HEK293 (cell line): ENCODE measurements around the gene ACVRL1.
A peak's percentile ranks its signal among the peaks of the same experiment; 100 is the strongest.

ENCODE experiments used
- CTCF ChIA-PET: fragments of 350-600 bp; formaldehyde crosslinking; extraction: SDS; loops from one replicate; lab custom pipeline; 2021; ENCODE audit warnings: antibody characterized with exemption; lab: Yijun Ruan, JAX
- POLR2A ChIA-PET: fragments of 300-600 bp; formaldehyde crosslinking; extraction: SDS; loops from one replicate; lab custom pipeline; 2020; ENCODE audit warnings: antibody characterized with exemption, inconsistent platforms; lab: Yijun Ruan, JAX
- H3K27ac ChIP-seq: fragments of 200-500 bp; sonication (Bioruptor generic); 2 replicates; pipeline ENCODE4 v1.5.1; 2014; ENCODE audit warnings: low read depth, low read length, control low read depth, inconsistent platforms; ENCODE audit errors: extremely low read depth
- H3K36me3 ChIP-seq, 2 experiments: fragments of 200-500 bp in 1 of 2; sonication (Bioruptor generic) in 1 of 2; 1 replicate in 1 of 2; 2 replicates in 1 of 2; pipeline ENCODE4 v1.5.1; 2014 to 2017; ENCODE audit warnings: inconsistent platforms in 2 of 2, low read length in 2 of 2; ENCODE audit not compliant: control insufficient read depth in 2 of 2, insufficient read depth in 1 of 2
- H3K4me1 ChIP-seq: fragments of 200-500 bp; sonication (Bioruptor generic); 2 replicates; pipeline ENCODE4 v1.5.1; 2014; ENCODE audit warnings: mild to moderate bottlenecking, low read length, inconsistent platforms; ENCODE audit not compliant: control insufficient read depth, insufficient read depth
- H3K4me3 ChIP-seq: 2 replicates; pipeline ENCODE4 v1.5.1; 2011; ENCODE audit warnings: low read depth, mild to moderate bottlenecking, control low read depth, low read length, moderate library complexity
- H3K9me3 ChIP-seq: fragments of 200-500 bp; sonication (Bioruptor generic); 2 replicates; pipeline ENCODE4 v1.5.1; 2014; ENCODE audit warnings: low read depth, low read length, inconsistent platforms; ENCODE audit not compliant: control insufficient read depth, insufficient read depth
- KLF7 ChIP-seq: fragments of 450-650 bp; formaldehyde crosslinking; IDR thresholded peaks from 2 replicates; pipeline ENCODE4 v1.5.1; 2016; ENCODE audit warnings: missing biosample characterization, missing genetic modification characterization, borderline replicate concordance
- MYNN ChIP-seq: fragments of 450-650 bp; formaldehyde crosslinking; IDR thresholded peaks from 2 replicates; pipeline ENCODE4 v1.5.1; 2016; ENCODE audit warnings: missing biosample characterization, missing genetic modification characterization, borderline replicate concordance
- SP3 ChIP-seq: fragments of 450-650 bp; formaldehyde crosslinking; IDR thresholded peaks from 2 replicates; pipeline ENCODE4 v1.5.1; 2016; ENCODE audit warnings: missing biosample characterization, missing genetic modification characterization
- SP7 ChIP-seq: fragments of 450-650 bp; formaldehyde crosslinking; IDR thresholded peaks from 2 replicates; pipeline ENCODE4 v1.5.1; 2016; ENCODE audit warnings: missing biosample characterization, missing genetic modification characterization
- ZFHX2 ChIP-seq: fragments of 450-650 bp; formaldehyde crosslinking; conservative IDR thresholded peaks from 2 replicates; pipeline ENCODE4 v1.5.1; 2016; ENCODE audit warnings: missing biosample characterization, missing genetic modification characterization
- ZFP69B ChIP-seq: fragments of 450-650 bp; formaldehyde crosslinking; IDR thresholded peaks from 2 replicates; pipeline ENCODE4 v1.5.1; 2016; ENCODE audit warnings: missing biosample characterization, missing genetic modification characterization
- ZNF138 ChIP-seq: fragments of 450-650 bp; formaldehyde crosslinking; IDR thresholded peaks from 2 replicates; pipeline ENCODE4 v1.5.1; 2016; ENCODE audit warnings: missing biosample characterization, missing genetic modification characterization, borderline replicate concordance
- ZNF184 ChIP-seq: fragments of 450-650 bp; IDR thresholded peaks from 2 replicates; pipeline ENCODE4 v1.5.1; 2018; ENCODE audit warnings: missing biosample characterization, mild to moderate bottlenecking, missing genetic modification characterization
- ZNF214 ChIP-seq: fragments of 450-650 bp; formaldehyde crosslinking; IDR thresholded peaks from 2 replicates; pipeline ENCODE4 v1.5.1; 2017; ENCODE audit warnings: missing biosample characterization, mild to moderate bottlenecking, missing genetic modification characterization, borderline replicate concordance
- ZNF266 ChIP-seq: fragments of 450-650 bp; formaldehyde crosslinking; IDR thresholded peaks from 2 replicates; pipeline ENCODE4 v1.5.1; 2016; ENCODE audit warnings: missing biosample characterization, missing genetic modification characterization, low read depth
- ZNF311 ChIP-seq: fragments of 450-650 bp; formaldehyde crosslinking; IDR thresholded peaks from 2 replicates; pipeline ENCODE4 v1.5.1; 2017; ENCODE audit warnings: missing biosample characterization, missing genetic modification characterization, borderline replicate concordance
- ZNF404 ChIP-seq: fragments of 450-650 bp; formaldehyde crosslinking; IDR thresholded peaks from 2 replicates; pipeline ENCODE4 v1.5.1; 2017; ENCODE audit warnings: missing biosample characterization, missing genetic modification characterization
- ZNF423 ChIP-seq: fragments of 450-650 bp; formaldehyde crosslinking; IDR thresholded peaks from 2 replicates; pipeline ENCODE4 v1.5.1; 2016; ENCODE audit warnings: missing biosample characterization, missing genetic modification characterization
- ZNF433 ChIP-seq: fragments of 450-650 bp; formaldehyde crosslinking; IDR thresholded peaks from 2 replicates; pipeline ENCODE4 v1.5.1; 2016; ENCODE audit warnings: missing biosample characterization, missing genetic modification characterization, low read depth
- ZNF514 ChIP-seq: fragments of 450-650 bp; formaldehyde crosslinking; IDR thresholded peaks from 2 replicates; pipeline ENCODE4 v1.5.1; 2016; ENCODE audit warnings: missing biosample characterization, missing genetic modification characterization
- ZNF585B ChIP-seq: fragments of 450-650 bp; formaldehyde crosslinking; IDR thresholded peaks from 2 replicates; pipeline ENCODE4 v1.5.1; 2016; ENCODE audit warnings: missing biosample characterization, missing genetic modification characterization
- ZNF660 ChIP-seq: fragments of 450-650 bp; IDR thresholded peaks from 2 replicates; pipeline ENCODE4 v1.5.1; 2018; ENCODE audit warnings: missing biosample characterization, mild to moderate bottlenecking, missing genetic modification characterization
- ZNF768 ChIP-seq: fragments of 450-650 bp; formaldehyde crosslinking; IDR thresholded peaks from 2 replicates; pipeline ENCODE4 v1.5.1; 2018; ENCODE audit warnings: missing biosample characterization, mild to moderate bottlenecking, missing genetic modification characterization
- ZNF785 ChIP-seq: fragments of 450-650 bp; formaldehyde crosslinking; IDR thresholded peaks from 2 replicates; pipeline ENCODE4 v1.5.1; 2016; ENCODE audit warnings: missing biosample characterization, missing genetic modification characterization
- ZNF837 ChIP-seq: fragments of 450-650 bp; formaldehyde crosslinking; IDR thresholded peaks from 2 replicates; pipeline ENCODE4 v1.5.1; 2016; ENCODE audit warnings: missing biosample characterization, missing genetic modification characterization
- TF ChIP-seq, protein P1 (sequence below): fragments of 450-650 bp; formaldehyde crosslinking; IDR thresholded peaks from 2 replicates; pipeline ENCODE4 v1.5.1; 2017; ENCODE audit warnings: missing biosample characterization, mild to moderate bottlenecking, missing genetic modification characterization, moderate library complexity
- TF ChIP-seq, protein P2 (sequence below): fragments of 450-650 bp; formaldehyde crosslinking; IDR thresholded peaks from 2 replicates; pipeline ENCODE4 v1.5.1; 2017; ENCODE audit warnings: missing biosample characterization, missing genetic modification characterization
- TF ChIP-seq, protein P3 (sequence below): fragments of 450-650 bp; formaldehyde crosslinking; IDR thresholded peaks from 2 replicates; pipeline ENCODE4 v1.5.1; 2016; ENCODE audit warnings: missing biosample characterization, missing genetic modification characterization
- TF ChIP-seq, protein P4 (sequence below): fragments of 450-650 bp; formaldehyde crosslinking; IDR thresholded peaks from 2 replicates; pipeline ENCODE4 v1.5.1; 2017; ENCODE audit warnings: missing biosample characterization, missing genetic modification characterization
- TF ChIP-seq, protein P5 (sequence below): fragments of 450-650 bp; formaldehyde crosslinking; IDR thresholded peaks from 2 replicates; pipeline ENCODE4 v1.5.1; 2016; ENCODE audit warnings: missing biosample characterization, missing genetic modification characterization

Gene ACVRL1

DNA sequence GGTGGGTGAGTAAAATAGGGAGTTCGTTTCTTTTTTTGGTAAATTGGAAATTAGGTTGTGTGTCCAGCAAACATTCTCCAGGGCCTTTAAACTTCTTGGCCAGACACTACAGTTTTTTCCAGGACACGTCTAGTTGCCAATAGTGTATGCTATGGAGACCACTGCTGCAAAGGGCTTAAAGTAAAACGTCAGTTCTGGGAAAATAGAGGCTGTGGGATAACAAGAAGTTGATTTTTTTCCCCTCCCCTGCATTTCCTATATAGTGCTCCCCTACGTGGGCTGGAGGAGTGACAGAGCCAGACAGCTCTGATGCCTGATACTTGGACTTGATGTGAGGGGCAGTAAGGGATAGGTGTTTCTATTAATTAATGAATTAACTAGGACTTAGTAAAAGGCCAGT is 46.6 kb downstream of the ACVRL1 start (continued):
- TF ChIP-seq ZNF514 (tag by site-specific recombination), result no peak
- TF ChIP-seq, protein P1, sequence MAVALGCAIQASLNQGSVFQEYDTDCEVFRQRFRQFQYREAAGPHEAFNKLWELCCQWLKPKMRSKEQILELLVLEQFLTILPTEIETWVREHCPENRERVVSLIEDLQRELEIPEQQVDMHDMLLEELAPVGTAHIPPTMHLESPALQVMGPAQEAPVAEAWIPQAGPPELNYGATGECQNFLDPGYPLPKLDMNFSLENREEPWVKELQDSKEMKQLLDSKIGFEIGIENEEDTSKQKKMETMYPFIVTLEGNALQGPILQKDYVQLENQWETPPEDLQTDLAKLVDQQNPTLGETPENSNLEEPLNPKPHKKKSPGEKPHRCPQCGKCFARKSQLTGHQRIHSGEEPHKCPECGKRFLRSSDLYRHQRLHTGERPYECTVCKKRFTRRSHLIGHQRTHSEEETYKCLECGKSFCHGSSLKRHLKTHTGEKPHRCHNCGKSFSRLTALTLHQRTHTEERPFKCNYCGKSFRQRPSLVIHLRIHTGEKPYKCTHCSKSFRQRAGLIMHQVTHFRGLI (tag by site-specific recombination), result no peak
- no peak for TF ChIP-seq ZNF311 (tag by site-specific recombination)
- no peak for TF ChIP-seq ZNF404 (tag by site-specific recombination)
- TF ChIP-seq ZFHX2 (tag by site-specific recombination), result peak; percentile 38
- TF ChIP-seq, all 188 proteins: peak for 3

DNA sequence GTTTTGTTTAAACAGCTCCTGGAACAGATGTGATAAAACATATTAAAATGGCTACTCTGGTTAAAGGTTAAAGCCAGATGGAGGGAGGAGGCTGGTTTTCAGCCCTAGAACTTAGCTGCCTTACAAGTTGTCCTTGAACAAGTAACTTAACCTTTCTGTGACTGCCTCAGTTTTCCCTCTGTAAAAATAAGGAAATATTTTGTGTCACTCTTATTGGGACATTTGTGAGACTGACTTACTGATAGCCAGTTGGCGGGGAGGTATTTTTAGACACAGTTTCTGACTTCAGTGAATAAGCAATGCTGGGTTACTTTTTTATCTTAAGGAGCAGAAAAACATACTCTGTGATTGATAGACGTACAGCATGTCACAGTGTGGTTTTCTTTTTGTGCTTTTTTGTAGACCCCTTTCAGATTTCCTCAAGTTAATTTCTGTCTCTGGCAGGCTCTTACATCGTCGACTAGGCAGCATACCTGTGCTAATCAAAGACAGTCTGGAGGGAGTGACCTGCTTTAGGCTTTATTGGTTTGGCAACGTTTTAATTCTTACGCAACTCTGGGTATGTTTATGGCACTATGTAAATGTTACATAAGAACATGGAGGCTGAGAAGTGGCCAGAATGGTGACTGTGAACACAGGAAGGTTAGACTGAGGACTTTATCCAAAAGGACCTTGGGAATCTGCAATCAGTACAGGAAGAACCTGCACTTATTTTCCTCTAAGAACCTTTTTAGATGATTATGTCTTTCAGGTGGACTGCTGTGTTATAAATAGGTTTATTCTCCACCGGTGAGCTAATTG is 47.5 kb downstream of the ACVRL1 start:
- no peak overlapping the region for H3K4me3 ChIP-seq
- H3K4me1 ChIP-seq, result peaks cover 13% of the 10 kb centered on the region
- CTCF ChIA-PET, result interaction anchor here (0.6 to 2.6 kb wide), 8 partner anchors 10 to 71 kb away, joined by 3 to 16 read pairs (median 5); no protein-coding TSS in a partner anchor
- peaks cover 5 to 6% of the 10 kb centered on the region in 2 experiments; a peak in 2 of 3 replicates for H3K36me3 ChIP-seq
- POLR2A ChIA-PET, result no interaction called here
- TF ChIP-seq, protein P2, sequence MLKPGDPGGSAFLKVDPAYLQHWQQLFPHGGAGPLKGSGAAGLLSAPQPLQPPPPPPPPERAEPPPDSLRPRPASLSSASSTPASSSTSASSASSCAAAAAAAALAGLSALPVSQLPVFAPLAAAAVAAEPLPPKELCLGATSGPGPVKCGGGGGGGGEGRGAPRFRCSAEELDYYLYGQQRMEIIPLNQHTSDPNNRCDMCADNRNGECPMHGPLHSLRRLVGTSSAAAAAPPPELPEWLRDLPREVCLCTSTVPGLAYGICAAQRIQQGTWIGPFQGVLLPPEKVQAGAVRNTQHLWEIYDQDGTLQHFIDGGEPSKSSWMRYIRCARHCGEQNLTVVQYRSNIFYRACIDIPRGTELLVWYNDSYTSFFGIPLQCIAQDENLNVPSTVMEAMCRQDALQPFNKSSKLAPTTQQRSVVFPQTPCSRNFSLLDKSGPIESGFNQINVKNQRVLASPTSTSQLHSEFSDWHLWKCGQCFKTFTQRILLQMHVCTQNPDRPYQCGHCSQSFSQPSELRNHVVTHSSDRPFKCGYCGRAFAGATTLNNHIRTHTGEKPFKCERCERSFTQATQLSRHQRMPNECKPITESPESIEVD (tag by site-specific recombination), result peak; percentile 57; the same call in 1 of the 2 replicates
- TF ChIP-seq ZNF184 (tag by site-specific recombination) (no peak), SP7 (tag by site-specific recombination) (0 out of 2 replicates have a peak, but pooled peaks have one; percentile 21), MYNN (no peak), ZNF837 (tag by site-specific recombination) (no peak), KLF7 (tag by site-specific recombination) (no peak), ZNF660 (0 out of 2 replicates have a peak, but pooled peaks have one; percentile 15)
- TF ChIP-seq, protein P3, sequence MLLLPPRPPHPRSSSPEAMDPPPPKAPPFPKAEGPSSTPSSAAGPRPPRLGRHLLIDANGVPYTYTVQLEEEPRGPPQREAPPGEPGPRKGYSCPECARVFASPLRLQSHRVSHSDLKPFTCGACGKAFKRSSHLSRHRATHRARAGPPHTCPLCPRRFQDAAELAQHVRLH (tag by site-specific recombination), result 0 out of 2 replicates have a peak, but pooled peaks have one; percentile 32
- TF ChIP-seq, protein P4, sequence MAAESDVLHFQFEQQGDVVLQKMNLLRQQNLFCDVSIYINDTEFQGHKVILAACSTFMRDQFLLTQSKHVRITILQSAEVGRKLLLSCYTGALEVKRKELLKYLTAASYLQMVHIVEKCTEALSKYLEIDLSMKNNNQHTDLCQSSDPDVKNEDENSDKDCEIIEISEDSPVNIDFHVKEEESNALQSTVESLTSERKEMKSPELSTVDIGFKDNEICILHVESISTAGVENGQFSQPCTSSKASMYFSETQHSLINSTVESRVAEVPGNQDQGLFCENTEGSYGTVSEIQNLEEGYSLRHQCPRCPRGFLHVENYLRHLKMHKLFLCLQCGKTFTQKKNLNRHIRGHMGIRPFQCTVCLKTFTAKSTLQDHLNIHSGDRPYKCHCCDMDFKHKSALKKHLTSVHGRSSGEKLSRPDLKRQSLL (tag by site-specific recombination), result no peak
- no peaks in the 10 kb centered on the region for H3K9me3 ChIP-seq
- H3K27ac ChIP-seq, result no peak overlapping the region

DNA sequence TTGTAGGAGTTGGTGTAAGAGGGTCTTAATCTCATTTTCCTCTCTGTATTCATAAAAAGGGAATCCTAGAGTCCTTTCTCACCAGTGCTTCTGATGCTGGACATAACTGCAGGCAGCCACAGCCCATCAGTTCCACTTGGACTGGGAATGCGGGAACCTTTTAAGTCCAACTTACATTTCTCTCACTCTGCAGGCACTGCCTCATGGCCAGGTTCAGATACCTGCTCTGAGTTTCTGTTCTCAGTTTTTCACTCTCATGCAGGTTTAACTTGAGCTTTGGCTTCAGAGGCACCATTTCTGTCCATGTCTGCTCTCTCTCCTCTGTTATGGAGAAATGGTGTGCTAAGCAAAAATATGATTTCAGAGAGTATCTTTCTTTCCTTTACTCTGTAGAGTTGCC is 48.4 kb downstream of the ACVRL1 start:
- POLR2A ChIA-PET, result no interaction called here
- no peak overlapping the region for H3K27ac ChIP-seq
- CTCF ChIA-PET, result interaction anchor here (0.6 to 2.6 kb wide), 5 partner anchors 13 to 27 kb away, joined by 3 to 16 read pairs (median 4); no protein-coding TSS in a partner anchor
- H3K4me3 ChIP-seq, result no peak overlapping the region
- peaks cover 9 to 13% of the 10 kb centered on the region in 2 experiments; a peak in 2 of 3 replicates for H3K36me3 ChIP-seq
- H3K4me1 ChIP-seq, result peaks cover 13% of the 10 kb centered on the region
- H3K9me3 ChIP-seq, result no peaks in the 10 kb centered on the region
- TF ChIP-seq, protein P5, sequence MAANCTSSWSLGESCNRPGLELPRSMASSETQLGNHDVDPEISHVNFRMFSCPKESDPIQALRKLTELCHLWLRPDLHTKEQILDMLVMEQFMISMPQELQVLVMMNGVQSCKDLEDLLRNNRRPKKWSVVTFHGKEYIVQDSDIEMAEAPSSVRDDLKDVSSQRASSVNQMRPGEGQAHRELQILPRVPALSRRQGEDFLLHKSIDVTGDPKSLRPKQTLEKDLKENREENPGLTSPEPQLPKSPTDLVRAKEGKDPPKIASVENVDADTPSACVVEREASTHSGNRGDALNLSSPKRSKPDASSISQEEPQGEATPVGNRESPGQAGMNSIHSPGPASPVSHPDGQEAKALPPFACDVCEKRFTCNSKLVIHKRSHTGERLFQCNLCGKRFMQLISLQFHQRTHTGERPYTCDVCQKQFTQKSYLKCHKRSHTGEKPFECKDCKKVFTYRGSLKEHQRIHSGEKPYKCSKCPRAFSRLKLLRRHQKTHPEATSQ, result no peak
- TF ChIP-seq ZFP69B (no peak), ZNF138 (tag by site-specific recombination) (no peak), ZNF266 (no peak), ZNF585B (tag by site-specific recombination) (no peak), ZNF214 (no peak), ZNF768 (tag by site-specific recombination) (no peak), ZNF404 (tag by site-specific recombination) (no peak), ZNF785 (tag by site-specific recombination) (no peak), SP3 (tag by site-specific recombination) (no peak), ZNF423 (tag by site-specific recombination) (no peak), ZNF433 (tag by site-specific recombination) (no peak), ZFHX2 (tag by site-specific recombination) (no peak)
